ENCODE results near the gene ALDH3B1. TPM values are rescaled to one million over a fixed set of nuclear protein-coding genes. Genes with fewer than 3 reads are reported as not detected.

Gene ALDH3B1
- total and polyA plus RNA-seq, 9 of the 15 experiments (the other 6 are each of a cell fraction or from before 2014, with no cell fraction given) = 0.01 to 0.35 (median 0.07) TPM; not detected in 2

- ATAC-seq = no peak
- no TSS peak for BruUV-seq (replicated peaks)
- H3K9me1 ChIP-seq (ENCODE audit: control insufficient read depth, insufficient read depth, low read length) = no peaks in the 10 kb centered on the region
- H3K79me2 ChIP-seq (ENCODE audit: control insufficient read depth, insufficient read depth, low read length) = no peaks in the 10 kb centered on the region
- no peak for FAIRE-seq
- CTCF ChIA-PET (ENCODE audit: low intra/inter-chr PET ratio) = no interaction called here
- in situ Hi-C loops (cut with MboI) (no loop called here), intact Hi-C loops (cut with micrococcal nuclease) (no loop called here)
- no peak overlapping the region for H2AFZ ChIP-seq (ENCODE audit: low read depth, low read length)
- TF ChIP-seq POLR2G (IDR thresholded peaks at IDR 0.05; ENCODE audit: low read depth, low read length) (peak; percentile 43), ZNF263 (CRISPR knock-in tag; IDR thresholded peaks at IDR 0.05; ENCODE audit: borderline replicate concordance) (peak; percentile 70; the same call in 1 of the 2 replicates), ZNF311 (CRISPR knock-in tag; IDR thresholded peaks at IDR 0.05) (no peak), ZNF551 (CRISPR knock-in tag; IDR thresholded peaks at IDR 0.05) (no peak)
- DNase-seq (ENCODE audit: extremely low read depth in 1 of 4, low spot score in 3 of 4) = no peak
- no peaks in the 10 kb centered on the region for H3K9me3 ChIP-seq (replicated peaks; ENCODE audit: control insufficient read depth, insufficient read depth, low read depth, low read length)
- H4K20me1 ChIP-seq (replicated peaks; ENCODE audit: control insufficient read depth, insufficient read depth, low read length) = no peaks in the 10 kb centered on the region; the same call in 1 of the 2 replicates
- peak overlapping the region in 1 of 2 experiments; percentile 46; a peak in 2 of 4 replicates for H3K9ac ChIP-seq (ENCODE audit: insufficient read depth in 1 of 2, low read depth in 2 of 2, low read length in 2 of 2)
- H3K4me2 ChIP-seq (ENCODE audit: insufficient read depth, low read length) = no peak overlapping the region
- peaks cover 66% of the 10 kb centered on the region; the same call in 2 of the 3 replicates for H3K36me3 ChIP-seq (ENCODE audit: control insufficient read depth, insufficient read depth, low read length)
- H3K27ac ChIP-seq (ENCODE audit: extremely low read depth, low read depth, low read length) = no peak overlapping the region
- no peak overlapping the region for H3K4me3 ChIP-seq
- peaks cover 0 to 26% of the 10 kb centered on the region in 2 experiments; a peak in 1 of 5 replicates for H3K4me1 ChIP-seq (replicated peaks in 1 of 2; ENCODE audit: control insufficient read depth in 2 of 2, insufficient read depth in 2 of 2, low read length in 2 of 2)
- POLR2A ChIA-PET = interaction anchor here (0.6 to 4.8 kb wide), 6 partner anchors 11 to 104 kb away, joined by 3 to 55 read pairs (median 6); partner anchors contain the start of gene TCIRG1
- H3K27me3 ChIP-seq (ENCODE audit: control insufficient read depth in 2 of 2, insufficient read depth in 2 of 2, low read length in 2 of 2) = no peaks in the 10 kb centered on the region
- 83% methylated on average over 15 of the region's 15 CpGs for WGBS (ENCODE audit: insufficient coverage, low coverage, missing lambda C conversion rate)
Observed at GRCh38 chr11:68052137-68052873, 42.2 kb downstream of the ALDH3B1 start.

Measured in K562 (cell line).